Activated CD4-positive, alpha-beta T cell treated with anti-CD3 and anti-CD28 coated beads for 48 hours (primary cell): ENCODE results near the gene PNCK.
"Not testable (repeated sequence)": the region's sequence is repeated elsewhere in the genome, so short reads cannot be mapped to it uniquely, and the experiment has no call there.

Source experiments
- DNase-seq: peaks from one replicate; pipeline ENCODE4 v3.0.0-alpha.2; 2020

The PNCK gene

DNA sequence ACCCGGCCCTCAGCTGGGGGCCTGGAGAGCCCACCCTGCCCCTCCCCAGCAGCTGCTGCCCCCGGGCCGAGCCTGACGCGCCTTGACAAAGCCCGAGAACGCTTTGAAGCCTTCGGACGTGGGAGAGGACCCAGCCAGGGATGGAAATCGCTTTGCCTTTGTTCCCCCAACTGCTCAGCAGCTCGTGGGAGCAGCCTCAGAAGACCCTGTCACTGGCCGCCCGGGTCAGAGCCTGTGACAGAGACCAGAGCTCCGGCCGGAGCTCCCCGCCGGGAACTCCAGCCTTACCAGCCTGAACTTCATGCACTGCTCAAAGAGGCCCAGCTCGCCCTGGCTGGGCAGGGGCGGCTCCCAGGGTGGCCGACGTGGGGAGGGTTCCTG, 11.5 kb upstream of the PNCK start:
- DNase-seq = no peak

DNA sequence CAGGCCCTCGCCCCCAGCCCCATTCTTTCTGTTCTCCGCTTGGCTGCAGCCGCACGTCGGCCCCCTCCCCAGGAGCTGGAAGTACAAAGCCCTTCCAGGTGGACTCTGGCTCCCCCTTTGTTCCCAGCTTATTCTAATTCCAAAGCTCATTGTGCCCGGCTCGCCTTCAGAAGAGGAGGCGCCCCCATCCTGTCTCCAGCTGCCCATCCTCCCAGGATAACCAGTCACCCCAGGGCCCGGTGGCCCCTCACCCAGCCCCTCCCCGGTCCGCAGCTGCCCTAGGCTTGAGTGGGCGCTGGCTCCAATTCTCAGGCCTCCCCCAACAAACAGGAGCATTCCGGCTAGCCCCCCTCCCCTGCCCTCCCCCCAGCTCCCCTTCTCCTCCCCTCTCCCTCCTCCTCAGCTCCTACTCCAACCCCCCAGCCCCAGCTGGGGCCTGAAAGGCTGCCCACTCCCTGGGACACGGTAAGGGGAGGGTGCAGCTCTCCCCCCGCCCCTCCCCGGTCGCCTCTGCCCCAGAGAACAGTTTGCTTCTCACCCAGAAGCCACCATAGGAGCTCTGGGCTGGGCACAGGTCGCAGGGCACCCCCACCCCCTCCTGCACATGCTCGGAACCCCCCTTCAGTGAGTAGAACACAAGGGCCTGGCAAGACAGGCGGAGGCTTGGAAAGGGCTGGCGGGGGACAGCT, 11.0 kb upstream of the PNCK start:
- DNase-seq = no peak

DNA sequence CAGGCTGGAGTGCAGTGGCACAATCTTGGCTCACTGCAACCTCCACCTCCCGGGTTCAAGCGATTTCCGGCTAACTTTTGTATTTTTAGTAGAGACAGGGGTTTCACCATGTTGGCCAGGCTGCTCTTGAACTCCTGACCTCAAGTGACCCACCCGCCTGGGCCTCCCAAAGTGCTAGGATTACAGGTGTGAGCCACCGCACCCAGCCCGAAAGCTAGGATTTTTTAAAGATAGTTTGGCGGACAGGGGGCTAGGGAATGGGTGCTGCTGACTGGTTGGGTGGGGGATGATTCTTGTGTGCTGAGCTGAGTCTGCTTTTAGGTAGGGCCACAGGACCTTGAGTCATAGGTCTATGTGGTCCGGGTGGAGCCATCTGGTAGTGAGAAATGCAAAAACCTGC, 9.9 kb upstream of the PNCK start:
- not testable (repeated sequence) for DNase-seq

DNA sequence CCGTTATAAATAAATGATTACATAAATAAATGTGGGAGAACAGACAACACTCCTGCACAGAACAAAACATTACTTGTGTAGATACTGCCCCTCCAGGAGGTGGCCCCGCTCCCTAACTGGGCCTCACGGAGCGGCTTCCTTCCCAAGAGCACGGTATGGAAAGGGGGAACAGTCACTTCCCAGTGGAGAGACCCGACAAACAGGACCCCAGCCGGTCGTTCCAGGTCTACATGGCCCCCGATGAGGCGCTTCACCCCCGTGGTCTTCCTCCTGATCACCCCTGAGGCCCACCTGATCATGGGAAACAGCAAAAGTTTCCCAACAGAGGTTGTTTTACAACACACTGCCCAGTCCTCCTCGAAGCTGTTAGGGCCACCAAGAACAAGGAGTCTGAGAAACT, 7.6 kb upstream of the PNCK start:
- no peak for DNase-seq

DNA sequence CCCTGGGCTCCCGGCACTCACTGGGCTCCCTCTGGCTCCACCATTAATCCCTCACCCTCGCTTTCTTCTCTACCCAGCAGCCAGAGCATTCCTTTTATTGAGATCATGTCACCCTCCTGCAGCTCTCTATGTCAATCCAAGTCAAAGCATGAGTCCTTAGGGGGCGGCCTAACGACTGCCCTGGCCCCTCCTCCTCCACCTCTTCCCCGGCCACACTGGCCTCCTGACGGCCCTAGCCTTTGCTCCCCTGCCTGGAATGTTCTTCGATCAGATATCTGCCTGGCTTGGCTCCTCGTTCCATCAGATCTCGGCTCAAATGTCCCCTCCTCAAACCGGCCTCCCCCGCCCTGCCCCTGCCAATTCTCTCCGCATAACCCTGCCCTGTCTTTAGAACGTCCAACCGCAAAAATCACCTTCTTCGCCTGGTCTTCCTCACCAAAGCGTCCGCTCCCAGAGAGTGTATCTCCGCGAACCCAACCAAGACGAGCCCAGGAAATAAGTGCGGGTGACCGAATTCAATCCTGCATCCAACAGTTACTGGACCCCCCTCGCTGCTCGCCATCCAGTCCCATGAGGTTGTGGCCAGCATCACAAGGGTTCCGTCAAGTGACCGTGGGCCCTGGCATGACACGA, 722 bp upstream of the PNCK start:
- DNase-seq = no peak

DNA sequence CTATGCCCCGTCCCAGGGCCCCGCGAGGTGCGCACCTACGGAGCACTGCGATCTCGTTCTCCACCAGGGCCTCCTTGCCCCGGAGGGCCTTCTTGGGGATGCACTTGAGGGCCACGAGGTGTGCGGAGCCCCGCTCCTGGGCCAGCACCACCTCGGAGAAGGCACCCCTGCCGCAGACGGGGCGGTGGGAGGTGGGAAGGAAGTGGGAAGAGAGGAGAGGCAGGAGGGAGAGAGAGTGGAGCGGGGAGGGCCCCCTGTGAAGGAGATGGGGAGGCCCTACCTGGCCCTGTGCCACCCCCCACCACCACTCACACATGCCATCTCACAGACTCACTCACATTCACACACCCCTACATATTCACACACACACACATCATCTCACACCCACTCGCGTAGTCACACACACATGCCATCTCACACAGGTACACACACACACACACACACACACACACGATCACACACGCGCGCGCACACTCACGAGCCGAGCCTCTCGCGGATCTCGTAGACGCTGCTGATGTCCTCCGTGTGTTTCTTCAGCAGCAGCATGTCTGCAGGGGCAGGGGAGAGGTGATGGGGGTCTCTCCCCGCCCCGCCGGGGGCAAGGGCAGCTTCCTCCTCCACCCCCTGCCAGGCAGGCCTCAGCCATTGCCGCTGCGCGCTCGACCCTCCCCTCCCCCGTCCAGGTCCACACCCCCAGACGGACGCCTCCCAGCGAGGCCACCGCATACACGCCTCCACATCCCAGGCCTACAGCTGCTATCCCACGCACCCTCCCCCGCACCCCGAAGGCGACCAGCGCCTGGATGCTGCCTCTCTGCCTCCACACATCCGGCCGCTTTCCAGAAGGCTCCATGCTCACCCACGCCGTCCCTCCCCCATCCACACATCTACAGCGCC, 834 bp downstream of the PNCK start:
- no peak for DNase-seq

DNA sequence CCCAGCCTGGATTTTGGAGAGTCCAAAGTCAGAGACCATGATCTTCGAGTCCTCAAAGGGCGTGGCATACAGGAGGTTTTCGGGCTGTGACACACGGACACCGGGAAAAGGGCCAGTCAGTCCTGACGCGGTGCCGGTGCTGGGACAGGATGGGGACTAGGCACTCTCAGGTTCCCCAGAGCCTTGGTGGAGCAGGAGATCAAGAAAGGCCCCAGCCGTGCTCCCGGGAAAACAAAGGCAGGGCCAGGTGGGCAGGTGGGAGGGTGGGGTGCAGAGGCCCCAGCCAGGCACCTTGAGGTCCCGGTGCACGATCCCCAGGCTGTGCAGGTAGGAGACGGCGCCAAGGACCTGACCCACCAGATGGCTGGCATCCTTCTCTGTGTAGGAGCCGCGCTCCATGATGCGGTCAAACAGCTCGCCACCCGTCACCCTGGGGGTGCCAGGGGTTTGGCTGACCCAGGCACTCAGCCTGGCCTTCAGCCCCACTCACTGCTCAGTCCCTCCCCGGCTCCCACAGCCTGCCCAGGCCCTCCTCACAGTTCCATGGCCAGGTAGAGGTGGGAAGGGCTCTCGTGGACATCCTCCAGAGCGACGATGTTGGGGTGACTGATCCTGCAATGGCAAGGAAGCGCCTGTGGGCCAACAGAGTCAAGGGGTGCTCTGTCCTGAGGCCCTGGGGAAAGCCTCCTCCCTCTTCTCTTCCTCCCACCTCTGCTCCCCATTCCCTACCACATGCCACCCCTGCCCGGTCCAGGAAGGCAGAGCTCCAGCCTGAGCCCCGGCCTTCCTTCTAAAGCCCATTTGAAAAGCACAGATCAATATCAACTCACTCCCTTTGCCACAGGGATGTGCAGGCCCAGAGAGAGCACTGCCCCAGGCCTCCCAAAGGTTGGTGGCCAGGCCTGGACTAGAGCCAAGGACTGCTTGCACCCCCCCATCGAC, 1.8 kb downstream of the PNCK start:
- DNase-seq = no peak

DNA sequence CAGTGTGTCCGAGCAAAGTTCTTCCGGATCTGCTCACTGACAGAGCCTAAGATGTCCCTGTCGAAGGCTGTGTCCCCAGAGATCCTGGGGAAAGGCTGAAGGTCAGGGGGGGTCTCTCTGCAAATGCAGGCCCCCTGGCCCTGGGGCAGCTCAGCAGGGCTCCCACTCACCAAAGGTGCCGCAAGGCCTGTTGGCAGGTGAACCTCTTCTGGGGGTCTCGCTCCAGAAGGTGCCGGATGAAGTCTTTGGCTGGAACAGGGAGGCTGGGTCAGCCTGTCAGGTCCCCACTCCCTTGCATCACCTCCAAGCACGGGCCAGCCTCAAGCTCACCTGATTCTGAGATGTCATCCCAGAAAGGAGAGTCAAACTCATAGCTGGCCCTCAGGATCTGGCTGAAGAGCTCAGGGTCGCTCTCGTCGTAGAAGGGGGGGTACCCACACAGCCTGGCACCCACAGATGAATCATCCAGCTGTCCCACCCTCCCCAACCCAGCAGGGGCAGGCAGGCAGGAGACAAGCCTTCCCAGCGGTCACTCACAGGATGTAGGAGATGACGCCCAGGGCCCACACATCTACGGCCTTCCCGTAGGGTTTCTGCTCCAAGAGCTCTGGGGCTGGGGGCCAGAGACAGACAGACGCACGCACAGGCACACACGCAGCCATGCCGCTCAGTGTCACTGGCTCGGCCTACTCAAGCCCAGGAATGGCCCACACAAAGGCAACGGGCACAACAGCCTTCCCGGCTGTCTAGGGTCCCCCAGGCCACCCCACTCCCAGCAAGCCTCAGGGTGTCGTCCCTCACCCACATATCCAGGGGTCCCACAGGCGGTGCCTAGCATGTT, 2.6 kb downstream of the PNCK start:
- DNase-seq = no peak

DNA sequence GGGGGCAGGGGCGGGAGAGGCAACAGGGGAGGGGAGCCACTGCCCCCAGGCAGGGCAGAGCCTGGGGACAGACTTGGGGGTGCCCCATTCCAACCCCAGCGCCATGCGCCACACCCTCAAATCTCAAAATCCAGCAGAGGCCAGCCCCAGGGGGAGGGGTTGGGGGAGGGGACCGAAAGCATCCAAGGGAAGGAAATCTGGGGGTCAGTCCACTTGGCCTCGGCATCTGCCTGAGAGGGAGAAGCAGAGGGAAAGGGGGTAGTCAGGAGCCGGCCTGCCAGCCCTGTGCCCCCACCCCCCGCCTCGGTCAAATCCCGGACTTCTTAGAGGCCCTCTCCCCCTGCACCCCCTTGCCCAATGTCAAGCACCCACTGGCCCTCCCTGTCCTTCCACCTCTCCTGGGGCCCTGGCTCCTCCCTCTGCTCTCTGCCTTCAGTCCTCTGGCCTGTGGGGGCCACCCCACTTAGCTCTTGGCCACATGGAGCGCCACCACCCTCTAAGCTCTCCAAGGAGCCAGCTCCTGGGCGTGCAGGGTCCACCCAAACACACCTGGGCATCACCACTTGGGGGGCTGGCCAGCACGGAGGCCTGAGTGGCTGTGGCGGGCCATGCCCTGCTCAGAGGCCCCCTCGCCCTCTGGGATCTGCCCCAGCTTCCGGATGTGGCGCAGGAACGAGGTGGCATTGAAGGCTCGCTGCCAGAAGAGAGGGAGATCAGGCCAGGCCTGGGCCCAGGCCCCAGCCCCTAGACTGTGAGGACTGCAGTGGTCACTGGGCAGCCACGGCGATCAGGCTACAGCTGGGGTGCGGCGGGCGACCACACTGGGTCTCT, 3.5 kb downstream of the PNCK start:
- no peak for DNase-seq

DNA sequence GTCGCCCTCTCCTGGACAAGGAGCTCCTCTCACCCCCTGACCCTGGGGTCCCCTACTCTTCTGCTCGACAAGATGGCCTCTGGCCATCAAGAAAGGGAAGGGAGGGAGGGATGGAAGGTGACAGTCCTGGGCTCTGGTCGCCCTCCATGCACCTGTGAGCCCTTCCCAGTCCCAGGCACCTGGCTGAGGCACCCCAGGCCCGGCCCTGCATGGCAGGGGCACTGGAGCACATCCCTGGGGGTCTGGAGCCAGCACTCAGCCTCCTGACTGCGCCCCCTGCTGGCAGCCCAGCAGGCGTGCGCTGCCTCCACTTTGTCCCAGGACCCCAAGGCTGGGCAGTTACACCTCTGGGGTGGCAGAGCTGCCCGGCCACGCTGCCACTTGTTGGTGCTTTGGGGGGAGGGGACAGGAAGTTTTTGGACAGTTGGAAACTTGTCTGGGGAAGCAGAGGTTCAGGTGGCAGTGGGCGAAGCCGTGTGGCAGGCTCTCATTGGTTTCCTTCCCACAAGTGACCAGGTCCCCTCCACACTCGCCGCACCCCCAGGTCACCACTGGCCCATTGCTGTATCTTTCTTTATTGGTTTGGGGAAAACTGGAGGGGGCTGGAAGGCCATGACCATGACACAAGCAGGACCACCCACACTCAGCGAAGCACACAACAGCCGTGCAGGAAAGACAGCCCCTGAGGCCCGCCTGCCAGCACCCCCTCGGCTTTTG, 4.3 kb downstream of the PNCK start:
- DNase-seq = peak; percentile 43

DNA sequence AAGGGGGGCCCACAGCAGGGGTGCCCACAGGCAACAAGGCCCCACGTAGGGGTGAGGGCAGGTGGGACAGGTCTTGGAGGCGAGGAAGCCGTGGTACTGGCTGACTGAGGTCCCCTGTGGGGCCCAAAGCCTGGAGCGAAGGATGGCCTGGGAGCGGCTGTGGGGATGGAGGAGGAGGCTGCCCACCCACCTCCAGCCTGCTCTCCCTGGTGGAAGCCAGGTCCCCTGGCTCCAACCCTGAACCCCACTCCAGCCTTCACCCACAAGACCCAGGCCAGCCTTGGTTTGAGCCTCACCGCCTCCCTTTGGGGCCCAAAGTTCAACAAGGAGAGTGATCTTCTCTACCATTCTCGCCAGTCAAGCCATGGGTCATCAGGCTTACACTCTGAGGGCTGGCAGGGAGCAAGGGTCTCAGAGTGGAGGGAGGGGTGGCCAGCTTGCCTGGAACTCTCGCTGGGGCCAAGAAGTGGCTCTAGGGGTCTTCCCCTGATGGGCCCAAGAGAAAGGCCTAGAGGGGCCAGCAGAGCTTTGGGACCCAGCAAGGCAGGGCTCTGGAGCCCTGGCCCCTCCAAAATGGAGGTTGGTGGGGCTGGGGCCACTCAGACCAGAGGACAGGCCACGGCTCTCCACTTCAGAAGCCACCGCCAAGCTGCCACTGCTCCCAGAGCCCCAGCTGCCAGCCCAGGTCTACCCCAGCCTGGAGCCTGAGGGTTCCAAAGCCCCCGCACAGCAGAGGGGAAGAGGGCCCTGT, 5.0 kb downstream of the PNCK start:
- no peak for DNase-seq

DNA sequence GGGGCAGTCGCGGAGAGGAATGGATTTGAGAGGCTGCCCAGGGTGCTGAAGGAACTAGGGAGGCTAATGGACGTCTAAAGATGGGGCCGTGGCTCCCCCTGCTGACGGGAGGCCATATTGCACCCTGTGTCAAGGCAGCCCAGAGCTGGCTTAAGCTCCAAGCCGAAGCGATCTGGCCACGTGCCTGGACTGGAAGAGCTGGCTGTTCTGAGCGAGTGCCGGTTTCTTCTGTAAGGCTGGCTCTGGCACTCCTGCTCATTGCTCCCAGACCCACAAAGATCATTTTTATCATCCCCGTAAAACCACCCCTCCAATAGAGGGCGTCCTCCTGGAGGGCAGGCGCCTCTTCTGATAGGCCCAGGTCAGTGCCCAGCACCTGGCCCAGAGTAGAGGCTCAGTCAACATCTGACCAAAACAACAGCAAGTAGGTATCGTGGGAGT, 5.6 kb downstream of the PNCK start:
- DNase-seq = peak; percentile 87

DNA sequence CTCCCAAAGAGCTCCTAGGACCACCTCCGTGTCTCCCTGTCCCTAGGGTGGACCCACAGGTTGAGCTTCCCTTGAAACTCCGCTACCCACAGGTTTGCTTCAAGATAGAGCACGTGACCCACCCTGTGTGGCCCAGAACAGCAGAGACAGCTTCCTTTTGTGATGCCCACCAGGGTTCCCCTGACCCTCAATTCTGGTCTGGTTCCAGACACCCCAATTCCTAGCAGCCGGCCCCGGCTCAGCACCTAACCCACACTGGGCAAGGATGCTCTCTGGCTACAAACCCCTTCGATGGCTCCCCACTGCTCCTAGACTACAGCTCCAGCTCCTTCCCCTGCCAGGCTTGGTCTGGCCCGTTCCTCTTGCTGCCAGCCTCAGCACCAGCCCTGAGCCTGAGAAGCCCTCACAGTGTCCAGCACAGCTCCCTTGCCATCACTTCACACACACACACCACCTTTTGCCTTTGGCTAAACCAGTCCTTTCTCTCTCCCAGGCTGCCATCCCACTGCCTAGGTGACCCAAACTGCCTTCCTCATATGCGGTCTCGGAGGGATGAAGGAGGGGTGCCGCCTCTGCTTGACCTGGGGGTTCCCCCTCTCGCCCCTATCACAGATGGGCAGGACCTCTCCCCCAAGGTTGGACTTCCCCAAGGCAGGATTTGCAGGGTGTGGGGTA, 6.2 kb downstream of the PNCK start:
- no peak for DNase-seq

DNA sequence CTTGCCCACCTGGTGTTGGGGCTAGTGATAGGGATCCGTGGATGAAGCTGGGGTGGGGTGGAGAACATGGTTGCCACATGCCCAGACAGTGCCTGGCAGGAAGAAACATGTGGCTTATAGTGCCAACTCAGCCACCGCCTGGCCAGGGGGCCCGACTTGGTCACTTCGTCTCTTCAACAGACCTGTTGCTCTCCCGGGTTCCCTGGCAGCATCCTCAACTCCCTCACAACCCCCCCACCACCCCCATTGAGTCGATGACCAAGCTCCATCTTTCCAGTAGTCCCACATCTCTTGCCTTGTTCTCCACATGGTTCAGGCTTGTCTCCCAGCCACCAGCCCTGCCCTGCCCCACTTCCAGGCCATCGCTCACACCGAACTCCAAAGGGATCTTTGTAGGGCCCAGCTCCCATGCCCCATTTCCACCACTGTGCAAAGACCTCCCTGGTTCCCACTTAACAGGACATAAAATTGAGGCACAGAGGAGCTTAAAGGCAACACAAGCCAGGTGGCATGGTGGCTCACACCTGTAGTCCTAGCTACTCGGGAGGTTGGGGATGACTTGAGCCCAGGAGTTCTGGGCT, 7.8 kb downstream of the PNCK start:
- DNase-seq = no peak

DNA sequence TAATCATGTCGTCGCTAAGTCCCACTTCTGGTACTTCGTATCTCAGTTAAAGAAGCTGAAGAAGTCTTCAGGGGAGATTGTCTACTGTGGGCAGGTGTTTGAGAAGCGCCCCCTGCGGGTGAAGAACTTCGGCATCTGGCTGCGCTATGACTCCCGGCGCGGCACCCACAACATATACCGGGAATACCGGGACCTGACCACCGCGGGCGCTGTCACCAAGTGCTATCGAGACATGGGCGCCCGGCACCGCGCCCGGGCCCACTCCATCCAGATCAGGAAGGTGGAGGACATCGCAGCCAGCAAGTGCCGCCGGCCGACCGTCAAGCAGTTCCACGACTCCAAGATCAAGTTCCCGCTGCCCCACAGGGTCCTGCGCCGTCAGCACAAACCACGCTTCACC, 11.3 kb downstream of the PNCK start:
- DNase-seq = peak; percentile 62

DNA sequence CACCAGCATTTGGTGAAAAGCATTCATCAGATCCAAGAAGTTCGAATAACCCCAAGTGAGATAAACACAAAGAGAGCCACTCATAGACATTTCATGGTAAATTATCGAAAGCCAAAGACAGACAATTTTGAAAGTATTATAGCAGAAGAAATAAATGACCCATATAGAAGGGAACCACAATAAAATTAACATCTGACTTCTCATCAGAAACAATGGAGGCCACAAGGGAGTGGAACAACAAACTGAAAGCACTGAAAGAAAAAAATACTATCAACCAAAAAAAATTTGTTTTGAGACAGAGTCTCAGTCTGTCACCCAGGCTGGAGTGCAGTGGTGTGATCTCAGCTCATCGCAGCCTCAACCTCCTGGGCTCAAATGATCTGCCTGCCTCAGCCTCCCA, 14.3 kb downstream of the PNCK start:
- DNase-seq = no peak

DNA sequence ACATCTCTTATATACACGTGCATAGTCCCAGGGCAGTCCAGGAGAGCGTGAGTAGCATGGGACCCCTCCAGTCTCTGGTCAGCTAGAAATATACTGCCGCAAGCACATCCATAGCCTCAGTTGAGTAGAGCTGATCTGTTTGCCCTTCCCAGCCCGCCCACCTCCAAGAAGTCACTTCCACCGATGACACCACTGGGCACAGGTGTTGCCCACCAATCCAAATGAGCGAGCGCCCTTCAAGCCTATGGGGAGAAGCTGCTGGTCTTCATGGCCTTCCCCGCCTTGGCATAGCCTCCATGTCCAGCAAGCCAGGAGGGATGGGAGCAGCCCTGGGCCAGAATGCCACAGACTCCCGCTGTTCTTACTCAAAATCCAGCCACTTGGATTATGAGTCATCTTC, 16.5 kb downstream of the PNCK start:
- no peak for DNase-seq

DNA sequence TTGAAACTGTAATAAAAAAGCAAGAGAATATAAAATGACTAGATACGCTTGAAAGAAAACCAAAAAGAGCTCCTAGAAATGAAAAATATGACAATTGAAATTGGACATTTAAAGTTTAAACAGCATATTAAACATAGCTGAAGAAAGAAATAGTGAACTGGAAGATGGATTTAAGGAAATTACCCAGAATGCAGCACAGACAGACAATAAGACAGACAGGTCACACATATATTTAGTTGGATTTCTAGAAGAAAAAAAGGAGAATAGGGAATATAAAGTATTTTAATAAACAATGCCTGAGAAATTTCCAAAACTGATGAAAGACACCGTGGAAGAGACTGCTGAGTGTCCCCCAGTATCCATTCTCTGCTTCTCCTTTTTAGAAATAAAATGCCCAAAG, 20.1 kb downstream of the PNCK start:
- no peak for DNase-seq
